Erythroblast (primary cell): ENCODE results near the gene RGS12.

Source experiments
- GATA1 ChIP-seq: IDR thresholded peaks from 2 replicates; pipeline ENCODE4 v1.6.1; 2011; ENCODE audit warnings: low read depth, mild to moderate bottlenecking, control low read depth, low read length, moderate library complexity
- POLR2A ChIP-seq: IDR thresholded peaks from 2 replicates; pipeline ENCODE4 v1.6.1; 2011; ENCODE audit warnings: mild to moderate bottlenecking, low read length

DNA sequence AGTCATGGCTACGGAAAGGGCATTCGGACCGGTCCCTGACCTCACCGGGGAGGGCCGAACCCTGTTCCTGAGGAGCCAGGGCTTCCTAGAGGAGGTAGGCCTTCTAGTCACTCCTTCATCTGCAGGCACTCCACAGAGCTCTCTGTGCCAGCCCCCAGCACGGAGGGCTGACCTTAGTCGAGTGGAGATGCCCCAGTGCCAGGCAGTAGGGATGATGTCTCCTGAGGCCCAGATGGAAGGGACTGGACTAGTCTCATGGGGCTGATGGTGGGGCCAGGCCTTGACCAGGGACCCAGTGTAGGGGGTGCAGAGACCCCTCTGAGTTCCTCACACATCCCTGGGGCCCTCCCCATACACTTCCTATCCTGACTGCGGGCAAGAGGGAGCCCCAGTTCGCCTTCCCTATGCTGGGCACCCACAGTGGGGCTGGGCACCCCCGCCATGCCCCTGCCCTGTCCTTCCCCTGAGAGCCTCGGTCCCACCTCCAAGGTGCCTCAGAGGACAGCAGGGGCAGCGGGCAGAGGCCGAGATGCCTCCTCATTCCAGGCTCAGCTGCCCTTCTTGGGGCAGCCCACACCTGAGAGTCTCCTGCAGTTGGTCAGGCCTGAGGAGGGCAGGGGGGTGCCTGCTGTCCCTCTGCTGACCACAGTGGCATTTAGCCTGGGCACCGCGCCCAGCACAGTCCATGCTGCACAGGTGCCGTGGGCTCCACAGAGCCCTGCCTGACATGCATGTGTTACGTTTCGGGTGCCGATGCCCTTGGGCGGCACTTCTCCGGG lies 45.2 kb upstream of the RGS12 start:
- TF ChIP-seq POLR2A = no peak
- no peak for TF ChIP-seq GATA1
